A673 (cell line): ENCODE data around the gene MICAL3.

ENCODE experiments used
- CTCF ChIP-seq: fragments of 300-800, 200-600 bp; sonication (generic); conservative IDR thresholded peaks from 2 replicates; pipeline ENCODE4 v1.5.1; 2017; ENCODE audit warnings: low read depth, mild to moderate bottlenecking, antibody characterized with exemption, low read length, moderate library complexity, mixed read lengths
- EZH2 ChIP-seq: fragments of 200-600 bp; sonication (generic); IDR thresholded peaks from 2 replicates; pipeline ENCODE4 v1.6.1; 2017; ENCODE audit warnings: borderline replicate concordance, low read depth, mild to moderate bottlenecking, mixed read lengths, antibody characterized with exemption, low read length; ENCODE audit not compliant: poor library complexity, severe bottlenecking

GRCh38 chr22:17999851-18000250 lies 24.5 kb downstream of the MICAL3 start:
- TF ChIP-seq EZH2, result no peak
- TF ChIP-seq CTCF, result no peak
